ENCODE measurements around the gene PWWP2A.

- no peak for TF ChIP-seq POLR2A (IDR thresholded peaks at IDR 0.05)
- TF ChIP-seq, protein P1, sequence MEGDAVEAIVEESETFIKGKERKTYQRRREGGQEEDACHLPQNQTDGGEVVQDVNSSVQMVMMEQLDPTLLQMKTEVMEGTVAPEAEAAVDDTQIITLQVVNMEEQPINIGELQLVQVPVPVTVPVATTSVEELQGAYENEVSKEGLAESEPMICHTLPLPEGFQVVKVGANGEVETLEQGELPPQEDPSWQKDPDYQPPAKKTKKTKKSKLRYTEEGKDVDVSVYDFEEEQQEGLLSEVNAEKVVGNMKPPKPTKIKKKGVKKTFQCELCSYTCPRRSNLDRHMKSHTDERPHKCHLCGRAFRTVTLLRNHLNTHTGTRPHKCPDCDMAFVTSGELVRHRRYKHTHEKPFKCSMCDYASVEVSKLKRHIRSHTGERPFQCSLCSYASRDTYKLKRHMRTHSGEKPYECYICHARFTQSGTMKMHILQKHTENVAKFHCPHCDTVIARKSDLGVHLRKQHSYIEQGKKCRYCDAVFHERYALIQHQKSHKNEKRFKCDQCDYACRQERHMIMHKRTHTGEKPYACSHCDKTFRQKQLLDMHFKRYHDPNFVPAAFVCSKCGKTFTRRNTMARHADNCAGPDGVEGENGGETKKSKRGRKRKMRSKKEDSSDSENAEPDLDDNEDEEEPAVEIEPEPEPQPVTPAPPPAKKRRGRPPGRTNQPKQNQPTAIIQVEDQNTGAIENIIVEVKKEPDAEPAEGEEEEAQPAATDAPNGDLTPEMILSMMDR (IDR thresholded peaks at IDR 0.05) = no peak
Observed at GRCh38 chr5:160042671-160043070, 76.6 kb downstream of the PWWP2A start.

All from adrenal gland (tissue), 5 donors.